Heart left ventricle (tissue), 13 donors: ENCODE data around the gene ABCC1.

Experiments
- CTCF ChIP-seq, 12 donors: fragments of 200-600 bp; sonication (generic) in 4 of 12; IDR thresholded peaks; one replicate each; pipeline versions ENCODE4 v1.5.0 to v1.8.0; 2018 to 2022; ENCODE audit warnings: antibody characterized with exemption in 12 of 12, mild to moderate bottlenecking in 5 of 12
- POLR2A ChIP-seq, 2 donors: fragments of 450-650 bp; IDR thresholded peaks; one replicate each; pipeline ENCODE4 v1.6.1; 2017; ENCODE audit warnings: antibody characterized with exemption in 2 of 2, mild to moderate bottlenecking in 2 of 2, moderate library complexity in 2 of 2
- donor health status: ischemic (EF 13 %, LVEDD 7.1; RV severe dilation, severe dysfunction).
- donor health status: DM: no; HTN: yes; CAD: no.
- donor health status: DM: no; HTN: no; CAD: no.
- donor health status: ischemic (EF 25% LVEDD 6.9; RV normal size, moderate dysfunction).
- donor health status: ischemic (EF 25% LVEDD 5.7; RV mildly dilated, moderate dysfunction).
- donor health status: ischemic (EF 35%, LVEDD 5.7; RV mildly dilated, moderate dysfunction).
- donor health status: nonischemic (EF 11% LVEDD 7.7; RV severe dilation, severe dysfunction).
- donor health status: DM: yes; HTN: yes; CAD: no.
- donor health status: PGD.
- donor health status: ischemic (EF 29% LVEDD 5.4; RV normal size, mild dysfunction).
- donor health status: nonischemic (EF 23%, LVEDD 6.1; RV moderate dilation, normal function).

GRCh38 chr16:16025214-16025968 is 76.0 kb downstream of the ABCC1 start:
- no peak for TF ChIP-seq CTCF (IDR thresholded peaks at IDR 0.05)
- no peak for TF ChIP-seq POLR2A (IDR thresholded peaks at IDR 0.05)
